PC-3 (cell line): Measurements from ENCODE around the gene AMPD3. TPM values are rescaled to one million over a fixed set of nuclear protein-coding genes. Genes with fewer than 3 reads are reported as not detected.

Experiments used
- ATAC-seq: fragments of 200-7000 bp; cut with Tn5 transposase; 2 replicates; pipeline ENCODE4 v1.9.1; 2020; ENCODE audit warnings: mild to moderate bottlenecking, moderate library complexity
- BruUV-seq: library from RNA; stranded (reverse); fragments of 400-500 nt; replicated peaks from 2 replicates; lab custom pipeline; 2021; lab: Mats Ljungman, UMichigan
- CTCF ChIA-PET: fragments of 300-600 bp; sonication (Branson Sonifier 250); formaldehyde crosslinking; loops from one replicate; lab custom pipeline; 2022; ENCODE audit warnings: antibody characterized with exemption; lab: Charles Lee
- POLR2A ChIA-PET: fragments of 300-600 bp; sonication (Branson Sonifier 250); formaldehyde crosslinking; loops from one replicate; lab custom pipeline; 2022; ENCODE audit warnings: antibody characterized with exemption; ENCODE audit not compliant: unreplicated experiment; lab: Charles Lee
- DNase-seq: peaks from one replicate; pipeline ENCODE4 v3.0.0-alpha.2; 2015
- H2AFZ ChIP-seq: fragments of 300-600 bp; sonication (generic); 2 replicates; pipeline ENCODE4 v1.6.0; 2016; ENCODE audit warnings: antibody characterized with exemption, low read length
- H3F3A ChIP-seq: fragments of 300-600 bp; sonication (generic); one replicate; pipeline ENCODE4 v1.6.0; 2017; ENCODE audit warnings: antibody characterized with exemption, low read length, control low read depth, mild to moderate bottlenecking; ENCODE audit not compliant: unreplicated experiment
- H3K27ac ChIP-seq: fragments of 300-600 bp; sonication (generic); 2 replicates; pipeline ENCODE4 v1.5.1; 2016; ENCODE audit warnings: mild to moderate bottlenecking, low read length
- H3K27me3 ChIP-seq: fragments of 300-600 bp; sonication (generic); 2 replicates; pipeline ENCODE4 v1.6.1; 2016; ENCODE audit warnings: low read length, mixed read lengths
- H3K36me3 ChIP-seq: fragments of 300-600 bp; sonication (generic); 2 replicates; pipeline ENCODE4 v1.6.1; 2016; ENCODE audit warnings: low read depth, mixed run types, low read length, mixed read lengths
- H3K4me1 ChIP-seq: fragments of 300-600 bp; sonication (generic); 2 replicates; pipeline ENCODE4 v1.5.1; 2016; ENCODE audit warnings: low read length; ENCODE audit not compliant: insufficient read depth
- H3K4me2 ChIP-seq: fragments of 300-600 bp; sonication (generic); 2 replicates; pipeline ENCODE4 v1.6.0; 2016; ENCODE audit warnings: low read length
- H3K4me3 ChIP-seq: fragments of 300-600 bp; sonication (generic); 2 replicates; pipeline ENCODE4 v1.5.1; 2016; ENCODE audit warnings: mild to moderate bottlenecking, low read length, mixed read lengths
- H3K79me2 ChIP-seq: fragments of 300-600 bp; sonication (generic); 2 replicates; pipeline ENCODE4 v1.6.1; 2017; ENCODE audit warnings: low read length, mixed read lengths
- H3K9ac ChIP-seq: fragments of 300-600 bp; sonication (generic); 2 replicates; pipeline ENCODE4 v1.6.0; 2016; ENCODE audit warnings: mild to moderate bottlenecking, low read length
- H3K9me2 ChIP-seq: fragments of 300-600 bp; sonication (generic); replicated peaks from 2 replicates; pipeline ENCODE4 v1.6.1; 2016; ENCODE audit warnings: mixed run types, low read length, mixed read lengths
- H3K9me3 ChIP-seq: fragments of 300-600 bp; sonication (generic); 2 replicates; pipeline ENCODE4 v1.6.1; 2016; ENCODE audit warnings: low read length, mixed read lengths
- H4K20me1 ChIP-seq: fragments of 300-600 bp; sonication (generic); 2 replicates; pipeline ENCODE4 v1.6.1; 2016; ENCODE audit warnings: low read length, mixed read lengths
- EZH2 ChIP-seq: fragments of 300-600 bp; sonication (generic); IDR thresholded peaks from one replicate; pipeline ENCODE4 v1.6.1; 2017; ENCODE audit warnings: antibody characterized with exemption, mild to moderate bottlenecking, low read length; ENCODE audit not compliant: unreplicated experiment
- EZH2phosphoT487 ChIP-seq: fragments of 300-600 bp; sonication (generic); IDR thresholded peaks from 2 replicates; pipeline ENCODE4 v1.6.1; 2018; ENCODE audit warnings: mild to moderate bottlenecking, antibody characterized with exemption, low read length, borderline replicate concordance
- intact Hi-C: fragments of 100-400 bp; cut with micrococcal nuclease; formaldehyde crosslinking; loops from 2 replicates; pipeline ENCODE4 v1.9.0; 2023
- total RNA-seq: library from RNA; depleted of rRNA; stranded (reverse); fragments of >200 nt; gene quantifications from 2 replicates; pipeline ENCODE4 v1.2.3, GENCODE V29; 2014
- TF ChIP-seq, protein P1 (sequence below): fragments of 300-600 bp; sonication (generic); conservative IDR thresholded peaks from 2 replicates; pipeline ENCODE4 v1.5.1; 2017; ENCODE audit warnings: antibody characterized with exemption, low read depth, mild to moderate bottlenecking, low read length

Gene AMPD3
- total RNA-seq, 1 experiment from 2014 or later, result 11.8 TPM

DNA sequence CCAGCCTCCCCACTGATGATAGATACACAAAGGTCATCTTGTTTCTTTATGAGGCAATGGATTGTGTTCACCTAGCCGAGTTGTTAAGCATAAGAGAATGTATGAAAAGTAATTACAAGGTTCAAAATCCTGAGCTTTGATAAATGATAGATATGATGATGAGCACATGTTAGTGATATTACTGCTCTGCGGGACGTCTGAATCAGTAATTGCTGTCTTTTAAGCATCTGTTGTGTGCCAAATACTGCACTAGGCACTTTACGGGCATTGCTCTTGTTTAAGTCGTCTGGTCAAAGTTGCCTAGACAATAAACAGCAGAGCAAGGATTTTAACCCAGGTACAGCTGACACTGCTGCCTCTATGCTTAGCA is 86.5 kb downstream of the AMPD3 start:
- ChIA-PET POLR2A (interaction anchor here (0.6 to 1.6 kb wide), 2 partner anchors 51 to 104 kb away, joined by 4 to 8 read pairs; no protein-coding TSS in a partner anchor), CTCF (interaction anchor here (0.6 to 1.2 kb wide), 3 partner anchors 87 to 140 kb away, joined by 3 to 4 read pairs (median 4); partner anchors contain the start of gene AMPD3)
- no peaks in the 10 kb centered on the region for H3K27me3 ChIP-seq
- no peaks in the 10 kb centered on the region for H3K36me3 ChIP-seq
- no peaks in the 10 kb centered on the region for H3K9me3 ChIP-seq
- H3F3A ChIP-seq, result no peaks in the 10 kb centered on the region
- peak overlapping the region; percentile 76 for H3K4me3 ChIP-seq
- peak overlapping the region; percentile 98 for H2AFZ ChIP-seq
- H3K79me2 ChIP-seq, result peaks cover 29% of the 10 kb centered on the region
- DNase-seq, result no peak
- H4K20me1 ChIP-seq, result peaks cover 4% of the 10 kb centered on the region; the same call in 1 of the 2 replicates
- BruUV-seq, result TSS peak; percentile 74
- intact Hi-C loops, result loop anchor here (2.0 kb wide), 2 partner anchors 19 to 53 kb away; no protein-coding TSS in a partner anchor
- no peak overlapping the region; the same call in 1 of the 2 replicates for H3K27ac ChIP-seq
- no peaks in the 10 kb centered on the region for H3K9me2 ChIP-seq
- H3K4me2 ChIP-seq, result peak overlapping the region; percentile 90
- no peak for ATAC-seq
- H3K9ac ChIP-seq, result peak overlapping the region; percentile 85; the same call in 1 of the 2 replicates
- peaks cover 22% of the 10 kb centered on the region for H3K4me1 ChIP-seq
- TF ChIP-seq EZH2, result no peak
- TF ChIP-seq, protein P1, sequence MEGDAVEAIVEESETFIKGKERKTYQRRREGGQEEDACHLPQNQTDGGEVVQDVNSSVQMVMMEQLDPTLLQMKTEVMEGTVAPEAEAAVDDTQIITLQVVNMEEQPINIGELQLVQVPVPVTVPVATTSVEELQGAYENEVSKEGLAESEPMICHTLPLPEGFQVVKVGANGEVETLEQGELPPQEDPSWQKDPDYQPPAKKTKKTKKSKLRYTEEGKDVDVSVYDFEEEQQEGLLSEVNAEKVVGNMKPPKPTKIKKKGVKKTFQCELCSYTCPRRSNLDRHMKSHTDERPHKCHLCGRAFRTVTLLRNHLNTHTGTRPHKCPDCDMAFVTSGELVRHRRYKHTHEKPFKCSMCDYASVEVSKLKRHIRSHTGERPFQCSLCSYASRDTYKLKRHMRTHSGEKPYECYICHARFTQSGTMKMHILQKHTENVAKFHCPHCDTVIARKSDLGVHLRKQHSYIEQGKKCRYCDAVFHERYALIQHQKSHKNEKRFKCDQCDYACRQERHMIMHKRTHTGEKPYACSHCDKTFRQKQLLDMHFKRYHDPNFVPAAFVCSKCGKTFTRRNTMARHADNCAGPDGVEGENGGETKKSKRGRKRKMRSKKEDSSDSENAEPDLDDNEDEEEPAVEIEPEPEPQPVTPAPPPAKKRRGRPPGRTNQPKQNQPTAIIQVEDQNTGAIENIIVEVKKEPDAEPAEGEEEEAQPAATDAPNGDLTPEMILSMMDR, result no peak
- TF ChIP-seq EZH2phosphoT487, result no peak

GRCh38 chr11:10542776-10543175 is 87.7 kb downstream of the AMPD3 start:
- Histone ChIP-seq H4K20me1 (peaks cover 4% of the 10 kb centered on the region; the same call in 1 of the 2 replicates), H3K27me3 (no peaks in the 10 kb centered on the region), H3K79me2 (peaks cover 26% of the 10 kb centered on the region), H3K9me3 (no peaks in the 10 kb centered on the region), H3K4me2 (no peak overlapping the region), H3K4me3 (no peak overlapping the region), H3K4me1 (peaks cover 22% of the 10 kb centered on the region), H3K9ac (no peak overlapping the region), H3K36me3 (no peaks in the 10 kb centered on the region), H3K27ac (no peak overlapping the region), H2AFZ (no peak overlapping the region), H3F3A (no peaks in the 10 kb centered on the region), H3K9me2 (no peaks in the 10 kb centered on the region)
- BruUV-seq, result no TSS peak
- ATAC-seq, result no peak
- no peak for DNase-seq
- CTCF ChIA-PET, result no interaction called here
- intact Hi-C loops, result no loop called here
- TF ChIP-seq, protein P1, result no peak
- TF ChIP-seq EZH2 (no peak), EZH2phosphoT487 (no peak)
- POLR2A ChIA-PET, result no interaction called here

DNA sequence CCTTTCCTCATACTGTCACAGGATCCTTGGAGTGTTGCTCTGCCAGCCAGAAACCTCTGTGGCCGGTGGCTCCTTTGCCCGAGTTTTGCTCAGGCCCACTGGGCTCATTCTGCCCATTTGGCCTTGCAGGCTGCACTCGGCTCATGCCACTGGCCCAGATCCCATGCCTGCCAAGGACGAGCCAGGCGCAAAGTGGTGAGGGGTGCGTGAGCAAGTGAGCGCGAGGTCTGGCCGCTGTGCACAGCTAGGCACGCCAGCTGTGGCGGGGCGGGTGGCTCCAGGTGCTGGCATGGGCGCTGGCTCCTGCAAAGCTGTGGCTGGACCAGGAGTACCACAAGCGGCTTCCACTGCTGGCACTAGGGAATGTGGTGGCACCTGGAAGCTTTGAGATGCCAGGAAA is 88.7 kb downstream of the AMPD3 start:
- no peaks in the 10 kb centered on the region for H3K9me3 ChIP-seq
- H3K4me1 ChIP-seq, result peaks cover 20% of the 10 kb centered on the region
- intact Hi-C loops, result no loop called here
- no peak overlapping the region for H3K9ac ChIP-seq
- no TSS peak for BruUV-seq
- H3K9me2 ChIP-seq, result no peaks in the 10 kb centered on the region
- peaks cover 4% of the 10 kb centered on the region; the same call in 1 of the 2 replicates for H4K20me1 ChIP-seq
- no peaks in the 10 kb centered on the region for H3K27me3 ChIP-seq
- DNase-seq, result no peak
- ChIA-PET CTCF (no interaction called here), POLR2A (no interaction called here)
- H2AFZ ChIP-seq, result no peak overlapping the region
- no peak overlapping the region for H3K4me2 ChIP-seq
- H3F3A ChIP-seq, result no peaks in the 10 kb centered on the region
- TF ChIP-seq EZH2phosphoT487 (no peak), EZH2 (no peak)
- TF ChIP-seq, protein P1, result no peak
- peaks cover 16% of the 10 kb centered on the region for H3K79me2 ChIP-seq
- no peaks in the 10 kb centered on the region for H3K36me3 ChIP-seq
- no peak overlapping the region for H3K27ac ChIP-seq
- no peak for ATAC-seq
- no peak overlapping the region for H3K4me3 ChIP-seq
